ENCODE results near the gene ZNF117.
"Not testable (repeated sequence)": the region's sequence is repeated elsewhere in the genome, so short reads cannot be mapped to it uniquely, and the experiment has no call there.

The ZNF117 gene

GRCh38 chr7:64990936-64991335 is at the start of gene ZNF117:
ZNF117 (minus strand) TSS chr7:64991036.
- FAIRE-seq, result no peak

- FAIRE-seq, result not testable (repeated sequence)
Observed at GRCh38 chr7:65038767-65039166, 47.9 kb upstream of the ZNF117 start.

DNA sequence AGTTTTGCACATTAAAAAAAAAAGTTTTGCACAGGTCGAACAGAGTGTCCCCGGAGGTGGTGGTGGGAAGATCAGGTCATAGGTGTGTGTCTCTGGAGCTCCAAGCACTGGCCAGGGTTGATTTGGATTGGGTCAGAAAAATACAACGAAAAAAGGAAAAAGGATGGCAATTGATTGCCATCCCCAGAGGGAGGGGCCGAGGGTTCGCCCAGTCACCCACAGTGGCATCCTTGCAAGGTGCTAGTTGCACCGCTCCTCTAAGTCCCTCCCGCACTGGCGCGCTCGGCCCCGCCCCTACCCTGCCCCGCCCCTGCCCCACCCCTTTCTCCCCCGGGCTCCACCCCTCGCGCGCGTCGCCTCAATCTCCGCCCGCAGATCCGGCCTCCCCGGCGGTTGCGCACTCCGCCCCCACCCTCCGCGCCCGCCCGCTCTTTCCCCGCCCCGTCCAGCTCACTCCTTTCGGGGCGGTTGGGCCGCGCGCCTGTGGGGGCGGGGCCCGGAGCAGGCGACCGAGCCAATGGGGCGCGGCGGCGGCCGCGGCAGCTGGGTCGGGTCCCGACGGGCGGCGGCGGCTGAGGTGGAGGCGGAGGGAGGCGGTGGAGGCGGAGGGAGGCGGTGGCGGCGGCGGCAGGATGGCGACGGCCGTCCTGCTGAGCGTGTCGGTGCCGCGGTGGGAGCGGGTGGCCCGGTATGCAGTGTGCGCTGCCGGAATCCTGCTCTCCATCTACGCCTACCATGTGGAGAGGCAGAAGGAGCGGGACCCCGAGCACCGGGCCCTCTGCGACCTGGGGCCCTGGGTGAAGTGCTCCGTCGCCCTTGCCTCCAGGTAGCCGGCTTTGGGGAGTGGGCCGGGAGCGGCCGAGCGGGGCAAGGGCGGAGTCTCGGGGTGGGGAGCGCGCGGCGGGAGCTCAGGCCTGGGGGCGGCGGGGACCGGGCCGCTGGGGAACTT is 47.2 kb upstream of the ZNF117 start:
- no peak for FAIRE-seq

DNA sequence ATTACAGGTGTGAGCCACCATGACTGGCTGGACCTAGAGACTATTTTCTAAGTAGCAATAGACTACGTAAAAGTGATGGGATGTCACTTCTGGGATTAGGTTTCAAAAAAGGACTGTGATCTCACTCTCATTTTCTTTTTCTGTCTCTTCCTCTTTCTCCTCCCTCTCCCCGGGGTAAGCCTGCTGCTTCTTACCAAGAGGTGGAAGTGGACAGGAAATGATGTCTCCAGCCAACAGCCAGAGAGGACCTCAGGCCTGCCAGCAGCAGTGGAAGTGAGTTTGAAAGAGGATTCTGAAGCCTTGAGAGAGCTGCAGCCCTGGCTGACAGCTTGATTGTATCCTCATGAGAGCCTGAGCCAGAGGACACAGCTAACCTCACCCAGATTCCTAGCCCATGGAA is 45.7 kb upstream of the ZNF117 start:
- not testable (repeated sequence) for FAIRE-seq

- FAIRE-seq, result not testable (repeated sequence)
Observed at GRCh38 chr7:65035469-65035868, 44.6 kb upstream of the ZNF117 start.

DNA sequence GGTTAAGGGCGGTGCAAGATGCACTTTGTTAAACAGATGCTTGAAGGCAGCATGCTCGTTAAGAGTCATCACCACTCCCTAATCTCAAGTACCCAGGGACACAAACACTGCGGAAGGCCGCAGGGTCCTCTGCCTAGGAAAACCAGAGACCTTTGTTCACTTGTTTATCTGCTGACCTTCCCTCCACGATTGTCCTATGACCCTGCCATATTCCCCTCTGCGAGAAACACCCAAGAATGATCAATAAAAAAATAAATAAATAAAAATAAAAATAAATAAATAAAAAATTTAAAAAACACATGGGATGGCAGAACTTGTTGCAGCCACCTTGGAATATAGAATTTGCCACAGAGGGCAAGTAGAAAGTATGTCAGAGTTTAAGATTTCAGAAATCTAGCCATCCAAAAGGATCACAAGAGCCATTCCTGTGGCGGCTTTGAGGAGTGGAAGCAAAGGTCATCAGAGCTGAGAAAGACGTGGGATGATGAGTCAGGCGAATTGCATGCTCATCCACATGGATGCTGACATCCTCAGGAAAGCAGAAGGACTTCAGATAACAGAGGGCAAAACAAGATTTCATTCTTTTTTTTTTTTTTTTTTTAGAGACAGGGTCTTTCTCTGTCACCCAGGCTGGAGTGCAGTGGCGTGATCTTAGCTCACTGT is 43.4 kb upstream of the ZNF117 start:
- FAIRE-seq, result not testable (repeated sequence)

GRCh38 chr7:65033391-65033790 is 42.6 kb upstream of the ZNF117 start:
- not testable (repeated sequence) for FAIRE-seq

DNA sequence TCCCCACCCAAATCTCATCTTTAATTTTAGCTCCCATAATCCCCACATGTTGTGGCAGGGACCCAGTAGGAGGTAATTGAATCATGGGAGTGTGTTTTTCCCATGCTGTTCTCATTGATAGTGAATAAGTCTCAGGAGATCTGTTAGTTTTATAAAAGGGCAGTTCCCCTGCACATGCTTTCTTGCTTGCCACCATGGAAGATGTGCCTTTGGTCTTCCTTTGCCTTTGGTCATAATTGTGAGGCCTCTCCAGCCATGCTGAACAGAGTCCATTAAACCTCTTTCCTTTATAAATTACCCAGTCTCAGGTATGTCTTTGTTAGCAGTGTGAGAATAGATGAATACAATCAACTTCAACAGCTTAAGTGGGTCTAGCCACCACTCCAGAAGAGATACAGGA is 34.2 kb upstream of the ZNF117 start:
- FAIRE-seq, result not testable (repeated sequence)

DNA sequence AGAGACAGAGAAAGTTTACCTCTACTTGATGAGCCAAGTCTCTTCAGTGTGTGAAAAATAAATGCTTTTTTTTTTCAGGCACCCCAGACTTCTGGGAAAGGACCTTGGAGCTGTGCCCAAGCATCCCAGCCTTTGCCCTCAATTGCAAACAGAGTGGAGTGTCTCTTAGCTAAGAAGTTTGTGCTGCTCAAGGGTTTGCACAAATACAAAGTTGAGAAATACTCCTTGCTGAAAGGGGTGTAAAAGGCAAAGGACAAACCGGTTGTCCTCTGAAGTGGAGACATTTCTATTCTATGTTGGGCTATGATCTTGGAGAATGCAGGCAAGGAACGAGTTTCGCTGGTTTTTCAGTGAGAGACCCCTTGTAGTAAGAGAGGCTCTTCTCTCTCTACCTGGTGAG is 30.1 kb upstream of the ZNF117 start:
- not testable (repeated sequence) for FAIRE-seq

GRCh38 chr7:65009881-65010280 is 19.0 kb upstream of the ZNF117 start:
- FAIRE-seq, result not testable (repeated sequence)

GRCh38 chr7:65009394-65009793 is 18.6 kb upstream of the ZNF117 start:
- not testable (repeated sequence) for FAIRE-seq

DNA sequence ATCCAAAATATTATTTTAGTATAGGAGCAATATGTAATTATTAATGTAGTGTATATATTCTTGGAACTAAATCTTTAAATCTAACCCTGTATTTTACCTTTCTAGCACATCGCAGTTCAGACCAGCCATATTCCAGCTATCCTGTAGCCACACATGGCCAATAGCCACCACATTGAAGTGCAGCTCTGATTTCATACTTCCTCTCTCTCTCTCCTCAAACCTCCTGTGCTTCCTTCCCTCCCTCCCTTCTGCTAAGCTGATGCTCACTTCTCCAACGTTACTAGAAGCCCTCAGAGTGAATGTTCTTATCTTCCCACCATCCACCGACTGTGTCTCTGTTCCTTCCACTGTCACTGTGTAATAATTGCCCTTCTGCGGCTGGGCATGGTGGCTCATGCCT is 16.2 kb upstream of the ZNF117 start:
- FAIRE-seq, result not testable (repeated sequence)

DNA sequence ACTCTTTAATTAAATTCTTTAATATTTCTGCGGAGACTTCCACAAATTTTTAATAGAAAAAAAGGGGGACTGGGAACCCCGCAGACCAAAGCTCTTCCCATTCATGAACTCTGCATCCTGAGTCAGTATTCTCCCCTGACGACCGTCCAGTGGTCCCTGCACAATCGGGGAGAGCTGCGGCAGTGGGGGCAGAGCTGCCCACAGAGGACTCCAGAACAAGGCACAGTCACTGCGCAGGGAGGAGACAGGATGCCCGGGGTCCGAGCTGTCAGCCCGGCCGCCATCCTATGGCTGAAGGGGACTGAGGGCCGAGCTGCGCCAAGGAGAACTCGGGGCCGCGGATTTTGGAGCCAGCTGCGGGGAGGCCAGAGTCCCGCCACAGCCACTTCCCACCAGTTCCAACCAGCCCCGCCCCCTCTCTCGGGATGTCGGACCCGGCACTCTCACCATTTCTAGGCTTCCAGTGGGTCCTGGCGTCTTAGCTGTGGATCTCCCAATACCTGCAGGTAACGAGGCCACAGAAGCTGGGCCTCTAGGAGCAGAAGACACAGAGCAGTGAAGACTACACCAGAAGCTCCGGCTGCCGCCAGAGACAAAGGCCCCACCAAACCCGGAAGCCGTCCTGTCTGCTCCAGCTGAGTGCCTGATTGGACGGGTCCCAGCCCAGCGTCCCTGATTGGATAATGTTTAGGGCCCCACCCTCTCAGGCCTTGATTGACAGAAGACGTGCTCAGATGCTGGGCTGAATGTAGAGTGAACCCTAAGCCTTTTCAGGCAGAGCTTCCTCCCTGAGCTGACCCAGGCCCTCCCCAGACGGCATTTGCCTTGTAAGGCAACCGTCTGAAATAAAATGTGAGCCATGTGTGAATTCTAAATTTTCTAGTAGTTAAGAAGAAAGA is 15.5 kb upstream of the ZNF117 start, which contains the start of gene ERV3-1:
TSS of gene ERV3-1 (minus strand) at position 594 of the 899 bp plus-strand sequence. CDS start 13,661 bp downstream, outside the sequence.
- FAIRE-seq, result peak; percentile 70

GRCh38 chr7:65004575-65004974 is 13.7 kb upstream of the ZNF117 start:
- FAIRE-seq, result no peak

- FAIRE-seq, result no peak
Observed at GRCh38 chr7:65002972-65003585, 12.2 kb upstream of the ZNF117 start.

GRCh38 chr7:65001291-65001814 is 10.5 kb upstream of the ZNF117 start:
- FAIRE-seq, result no peak

GRCh38 chr7:64999165-65000004 is 8.5 kb upstream of the ZNF117 start:
- FAIRE-seq, result no peak

DNA sequence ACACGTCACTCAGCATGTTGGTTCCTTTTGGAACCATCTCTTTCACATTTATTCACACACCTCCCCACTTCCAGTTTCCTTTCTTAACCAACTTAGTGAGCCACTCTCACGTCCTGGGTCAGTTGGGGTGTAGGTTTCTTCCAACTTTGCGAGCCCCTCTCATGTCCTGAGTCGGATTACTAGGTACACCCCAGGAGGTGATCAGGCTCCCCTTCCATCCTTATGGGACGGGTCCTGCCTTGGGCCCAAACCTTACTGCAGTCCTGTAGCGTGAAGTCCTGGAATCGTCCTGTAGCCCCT is 8.0 kb upstream of the ZNF117 start:
- FAIRE-seq, result no peak

DNA sequence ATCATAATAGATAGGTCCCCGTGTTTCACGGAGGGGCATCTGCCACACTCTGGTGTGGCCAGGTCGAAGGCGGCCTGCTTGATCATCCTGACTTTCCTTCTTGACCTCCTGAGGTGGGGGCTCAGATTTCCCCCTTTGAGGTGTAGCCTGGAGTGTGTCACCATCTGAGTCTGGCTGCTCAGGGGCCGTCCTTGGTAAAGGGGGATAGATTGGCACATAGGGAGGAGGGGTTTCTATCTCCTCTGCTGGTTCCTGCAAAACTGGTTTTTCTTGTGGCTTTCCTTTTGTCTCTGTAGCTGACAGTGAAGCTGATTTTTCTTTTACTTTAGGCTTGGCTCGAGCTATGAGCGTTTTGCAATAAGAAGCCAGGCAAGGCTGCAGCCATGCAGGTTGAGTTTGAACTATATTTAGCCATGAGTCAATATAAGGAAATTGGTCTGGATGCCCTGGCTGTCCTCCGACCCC is 7.1 kb upstream of the ZNF117 start:
- no peak for FAIRE-seq

DNA sequence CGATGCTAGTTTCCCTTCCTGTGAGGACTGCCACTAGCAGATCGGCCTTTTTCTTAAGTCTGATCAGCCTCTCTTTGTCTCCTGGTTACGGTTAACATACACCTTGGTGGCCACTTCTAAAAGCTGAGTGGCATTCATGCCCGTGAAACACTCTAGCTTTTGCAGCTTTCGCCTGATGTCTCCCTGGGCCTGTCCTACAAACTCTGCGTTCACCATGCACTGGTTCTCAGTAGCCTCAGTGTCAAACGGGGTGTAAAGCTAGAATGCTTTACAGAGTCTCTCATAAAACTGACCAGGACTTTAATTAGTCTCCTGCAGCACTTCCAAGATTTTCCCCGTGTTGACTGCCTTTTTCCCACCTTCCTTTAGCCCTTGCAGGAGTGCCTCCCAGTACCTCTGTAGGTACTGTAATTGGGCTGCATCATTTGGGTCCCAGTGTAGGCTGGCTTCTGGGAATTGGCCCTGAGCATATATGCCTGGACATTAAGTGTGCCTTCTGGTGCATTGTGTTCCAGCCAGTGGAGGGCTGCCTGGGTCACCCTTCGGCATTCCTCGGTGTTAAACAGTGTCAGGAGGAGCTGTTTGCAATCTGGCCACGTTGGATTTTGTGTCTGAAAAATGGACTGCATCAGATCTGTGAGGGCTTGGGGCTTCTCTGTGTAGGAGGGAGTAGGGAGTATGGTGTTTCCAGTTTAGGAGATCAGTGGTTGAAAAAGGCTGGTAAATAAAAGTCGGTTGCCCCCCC is 6.5 kb upstream of the ZNF117 start:
- no peak for FAIRE-seq
